HTR-8/SVneo (cell line): ENCODE measurements around the gene EFTUD2.
A peak's percentile ranks its signal among the peaks of the same experiment; 100 is the strongest.
"Not testable (repeated sequence)": the region's sequence is repeated elsewhere in the genome, so short reads cannot be mapped to it uniquely, and the experiment has no call there.

Experiments used
- DNase-seq: peaks from one replicate; pipeline ENCODE4 v3.0.0; 2011; ENCODE audit warnings: low spot score, mixed read lengths; ENCODE audit not compliant: insufficient read length
- FAIRE-seq: peaks from 2 replicates; lab custom pipeline; 2011; peaks lifted over from hg19 to GRCh38; lab: Jason Lieb, UNC

Gene EFTUD2

DNA sequence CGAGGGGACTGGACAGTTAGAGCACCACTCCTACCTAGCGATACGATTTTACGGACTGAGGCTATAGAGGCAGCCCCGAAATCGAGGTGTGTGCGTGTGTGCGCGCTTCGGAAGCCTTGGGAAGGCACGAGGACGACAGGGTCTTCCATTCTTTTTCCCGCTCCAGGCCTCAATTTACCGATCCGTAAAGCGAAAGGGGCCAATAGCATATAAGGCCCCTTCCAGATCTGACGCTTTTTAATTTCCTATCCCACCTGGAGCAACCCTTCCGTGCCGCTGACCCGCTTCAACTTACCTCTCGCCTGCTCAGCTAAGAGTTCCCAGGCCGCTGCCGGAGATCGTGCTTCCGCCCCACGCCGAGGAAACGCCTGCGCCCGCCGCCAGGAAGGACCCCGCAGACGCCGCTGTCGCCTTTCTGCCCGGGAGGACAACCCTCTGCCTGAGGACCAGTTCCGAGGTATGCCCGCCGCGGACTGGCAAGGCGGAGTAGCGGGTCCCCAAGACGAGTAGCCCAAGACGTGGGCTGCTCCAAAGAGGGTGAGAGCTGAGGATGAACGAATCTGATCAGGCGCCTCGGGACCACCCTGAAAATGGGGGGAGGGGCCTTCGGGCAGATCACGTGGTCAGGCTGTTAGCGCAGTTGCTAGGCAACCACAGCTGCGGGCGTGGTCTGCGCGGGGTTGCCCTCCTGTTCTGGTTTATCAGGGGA is at the start of gene EFTUD2:
Gene EFTUD2, minus strand, starts transcription at position 372 of the 709 bp plus-strand sequence. CDS start 4,924 bp downstream, outside the sequence.
- peak; percentile 97 for DNase-seq
- peak; percentile 99 for FAIRE-seq

DNA sequence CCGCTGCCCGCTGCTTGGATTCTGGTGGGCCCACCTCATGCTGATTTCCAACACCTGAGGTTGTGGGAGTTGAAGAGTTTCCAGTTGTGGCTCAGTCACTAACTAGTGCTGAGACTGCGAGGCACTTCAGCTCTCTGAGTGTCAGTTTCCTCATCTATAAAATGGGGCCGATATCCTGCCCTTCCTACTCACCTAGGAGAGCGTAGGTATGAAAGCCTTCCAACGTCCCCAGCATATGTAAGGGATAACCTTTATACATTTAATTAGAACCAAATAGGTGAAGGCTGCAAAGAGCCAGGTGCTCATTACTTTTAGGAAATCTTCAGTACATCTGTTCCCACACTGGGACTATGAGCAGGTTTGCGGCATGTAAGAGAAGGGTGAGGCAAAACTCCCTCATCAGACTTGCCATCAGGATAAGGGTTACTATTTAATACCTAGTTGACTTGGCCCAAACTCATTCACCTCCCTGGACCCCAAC is 49.1 kb upstream of the EFTUD2 start:
- FAIRE-seq, result no peak
- DNase-seq, result no peak

DNA sequence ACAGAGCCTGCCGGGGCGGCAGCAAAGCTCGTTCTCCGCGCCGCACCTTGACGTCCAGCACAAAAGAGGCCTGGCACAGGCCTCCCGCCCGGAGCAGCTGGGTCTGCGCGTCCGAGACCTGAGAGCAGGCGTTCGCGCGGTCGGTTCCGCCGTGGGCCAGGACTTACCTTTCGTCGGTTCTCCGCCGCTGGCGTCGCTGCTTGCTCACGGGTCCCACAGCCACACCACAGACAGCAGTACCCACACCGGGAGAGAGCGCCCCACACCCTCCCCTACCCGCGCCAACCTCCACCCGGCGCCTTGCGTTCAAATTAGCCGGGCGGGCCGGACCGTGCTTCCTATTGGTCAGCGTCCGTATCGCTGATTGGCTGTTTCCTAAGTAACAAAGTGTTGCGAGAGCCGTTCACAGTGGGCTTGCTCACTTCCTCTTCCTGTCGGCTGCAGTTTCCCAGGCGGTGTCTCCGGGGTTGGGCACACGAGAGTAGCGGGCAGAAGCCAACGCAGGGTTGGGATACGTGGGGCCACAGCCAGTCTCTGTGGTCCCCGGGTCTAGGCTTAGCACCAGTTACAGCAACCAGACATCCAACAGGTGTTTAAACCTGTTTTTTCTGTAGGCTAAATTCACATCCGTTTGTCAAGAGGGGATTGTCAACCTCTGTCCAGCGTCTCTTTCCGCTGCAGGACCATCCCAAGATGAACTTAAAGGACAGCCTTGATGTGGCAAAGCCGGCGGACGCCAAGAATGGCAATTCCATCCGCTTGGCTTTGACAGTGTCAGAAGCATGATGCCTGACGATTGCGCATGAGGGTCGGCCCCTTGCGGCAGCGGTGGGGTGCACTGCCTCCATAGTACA is 48.4 kb upstream of the EFTUD2 start, which contains the start of gene KIF18B:
Gene KIF18B, minus strand, starts transcription at position 313 of the 854 bp plus-strand sequence. CDS start 11,429 bp downstream, outside the sequence.
- peak; percentile 100 for DNase-seq
- FAIRE-seq, result peak; percentile 95

DNA sequence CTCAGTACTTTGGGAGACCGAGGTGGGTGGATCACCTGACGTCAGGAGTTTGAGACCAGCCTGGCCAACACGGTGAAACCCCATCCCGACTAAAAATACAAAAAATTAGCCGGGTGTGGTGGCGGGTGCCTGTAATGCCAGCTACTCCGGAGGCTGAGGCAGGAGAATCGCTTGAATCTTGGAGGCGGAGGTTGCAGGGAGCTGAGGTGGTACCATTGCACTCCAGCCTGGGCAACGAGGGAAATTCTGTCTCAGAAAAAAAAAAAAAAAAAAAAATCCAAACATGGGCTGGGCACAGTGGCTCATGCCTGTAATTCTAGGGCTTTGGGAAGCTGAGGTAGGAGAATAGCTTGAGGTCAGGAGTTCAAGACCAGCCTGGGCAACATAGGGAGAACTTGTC is 46.4 kb upstream of the EFTUD2 start:
- FAIRE-seq, DNase-seq: not testable (repeated sequence)

GRCh38 chr17:44942456-44942855 is 43.2 kb upstream of the EFTUD2 start:
- FAIRE-seq (no peak), DNase-seq (no peak)

DNA sequence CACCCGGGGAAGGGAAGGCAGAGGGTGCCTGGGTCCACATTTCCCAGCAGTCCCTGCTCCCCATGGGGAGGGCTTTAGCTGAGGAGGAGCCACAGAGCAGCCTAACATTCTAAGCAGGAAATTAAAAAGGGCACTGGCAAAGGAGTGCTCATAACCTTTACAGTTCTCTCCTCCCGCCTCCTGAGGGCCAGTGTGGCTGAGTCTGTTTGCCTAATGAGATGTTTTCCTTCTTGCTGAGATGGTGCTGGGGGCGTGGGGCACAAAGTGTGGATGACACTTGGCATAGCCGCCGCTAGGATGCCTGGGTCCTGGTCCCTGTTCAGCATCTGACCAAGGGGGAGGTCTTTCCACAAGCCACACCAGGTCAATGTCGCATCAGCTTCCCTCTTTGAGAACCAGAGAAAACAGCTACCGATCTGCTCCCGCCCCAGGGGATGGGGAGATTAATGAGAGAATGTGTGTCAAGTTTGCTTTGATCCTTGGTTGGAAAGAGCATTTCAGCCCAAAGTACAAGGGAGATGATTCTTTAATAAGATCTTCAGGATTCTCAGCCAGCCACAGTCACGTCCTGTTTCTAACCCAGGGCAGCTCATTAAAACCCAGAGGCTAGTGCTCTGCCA is 42.6 kb upstream of the EFTUD2 start:
- DNase-seq (no peak), FAIRE-seq (peak; percentile 72)

DNA sequence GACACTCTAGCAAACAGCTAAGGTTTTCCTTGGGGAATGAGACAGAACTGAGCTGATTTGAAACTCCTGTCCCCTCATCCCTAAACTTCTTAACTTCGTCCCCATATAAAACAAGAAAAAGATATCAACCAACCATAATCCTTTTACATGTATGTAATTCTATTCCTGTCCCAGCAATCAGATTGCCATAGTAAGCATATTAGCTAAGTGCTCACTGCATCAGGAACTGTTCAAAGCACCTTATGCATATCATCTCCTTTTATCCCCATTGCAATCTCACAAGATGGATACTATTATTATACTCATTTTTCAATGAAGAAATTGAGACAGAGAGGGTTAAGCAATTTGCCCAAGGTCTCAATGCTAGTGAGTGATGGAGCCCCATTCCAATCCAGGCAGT is 41.5 kb upstream of the EFTUD2 start:
- DNase-seq (no peak), FAIRE-seq (no peak)

GRCh38 chr17:44940317-44940716 is 41.1 kb upstream of the EFTUD2 start:
- DNase-seq (peak; percentile 56), FAIRE-seq (peak; percentile 60)

- DNase-seq, result no peak
- FAIRE-seq, result no peak
Measured at GRCh38 chr17:44935116-44935515, 35.9 kb upstream of the EFTUD2 start.

GRCh38 chr17:44934745-44935105 is 35.5 kb upstream of the EFTUD2 start:
- FAIRE-seq (no peak), DNase-seq (no peak)

DNA sequence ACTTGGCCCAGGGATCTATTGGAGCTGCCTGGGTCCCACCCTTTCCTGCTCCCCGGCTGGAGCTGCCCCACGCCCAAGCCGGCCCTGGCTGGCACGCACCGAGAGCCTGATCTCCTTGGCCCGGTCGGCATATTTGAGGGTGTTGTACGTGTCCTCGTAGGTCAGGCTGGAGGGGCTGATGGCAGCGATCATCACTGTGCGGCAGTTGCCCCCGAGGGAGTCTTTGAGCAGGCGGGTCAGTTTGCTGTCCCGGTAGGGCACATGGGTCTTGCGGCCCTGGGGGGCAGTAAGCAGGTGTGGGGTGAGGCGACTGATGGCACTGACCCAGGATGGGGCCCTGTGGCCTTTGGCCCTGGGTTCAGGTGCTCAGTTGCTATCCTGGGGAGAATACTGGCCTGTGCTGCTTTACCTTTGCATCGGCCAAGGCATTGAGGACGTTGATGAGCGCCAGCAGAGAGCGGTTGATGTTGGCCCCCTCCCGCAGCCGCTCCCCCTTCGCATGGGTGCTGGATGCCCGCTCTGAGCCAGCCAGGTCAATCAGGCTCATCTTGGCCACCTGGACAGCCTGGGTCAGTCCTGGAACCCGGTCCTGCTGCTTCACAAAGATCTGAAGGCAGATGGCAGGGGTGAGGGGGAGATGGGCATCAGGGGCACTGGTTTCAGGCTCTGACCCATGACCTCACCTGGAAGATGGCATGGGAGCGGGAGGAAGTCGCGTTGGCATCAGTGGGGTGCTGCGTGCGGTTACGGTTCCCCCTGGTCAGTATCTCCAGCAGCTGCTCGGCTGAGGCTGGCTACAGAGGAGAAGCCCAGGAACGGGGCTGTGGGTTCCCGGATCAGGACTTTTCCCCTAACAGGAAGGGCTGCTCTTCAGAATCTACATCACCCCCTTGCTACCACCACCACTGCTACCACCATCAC is 34.8 kb upstream of the EFTUD2 start:
- peak; percentile 58 for FAIRE-seq
- DNase-seq, result no peak

DNA sequence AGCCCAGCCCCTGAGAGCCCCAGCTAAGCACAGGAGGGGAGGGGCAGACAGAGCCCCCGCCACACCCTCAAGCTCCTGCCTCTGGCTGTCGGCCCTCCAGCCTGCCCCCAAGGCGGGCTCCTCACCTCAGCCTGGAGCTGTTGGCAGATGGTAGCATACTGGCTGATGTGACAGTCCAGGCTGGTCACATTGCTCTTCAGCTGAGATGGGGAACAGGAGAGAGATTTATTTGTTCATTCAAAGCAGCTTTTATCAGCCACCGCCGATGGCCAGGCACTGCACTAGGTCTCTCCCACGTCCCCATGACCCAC is 33.5 kb upstream of the EFTUD2 start:
- FAIRE-seq (peak; percentile 28), DNase-seq (no peak)

GRCh38 chr17:44932096-44932786 is 33.0 kb upstream of the EFTUD2 start:
- DNase-seq (no peak), FAIRE-seq (no peak)

- FAIRE-seq (peak; percentile 79), DNase-seq (no peak)
Measured at GRCh38 chr17:44931376-44931775, 32.1 kb upstream of the EFTUD2 start.

DNA sequence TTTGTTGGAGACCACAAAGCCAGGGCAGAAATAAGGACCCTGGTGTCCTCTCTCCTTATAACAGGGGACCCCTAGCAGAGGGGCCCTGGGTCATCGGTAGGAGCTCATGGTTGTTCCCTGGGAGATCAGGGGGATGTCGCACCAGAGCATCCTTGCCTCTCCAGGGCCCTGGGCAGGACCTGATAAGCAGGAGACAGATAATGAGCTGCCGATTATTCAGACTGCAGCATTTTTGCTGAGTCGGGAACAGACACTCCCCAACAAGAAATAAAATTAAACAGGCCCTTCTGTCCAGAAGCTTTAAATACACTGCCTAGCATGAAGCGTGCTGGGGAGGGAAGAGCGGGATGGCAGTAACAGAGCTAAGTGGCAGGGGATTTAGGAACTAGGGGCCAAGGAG is 31.4 kb upstream of the EFTUD2 start:
- DNase-seq (no peak), FAIRE-seq (no peak)

GRCh38 chr17:44928950-44929720 is 29.9 kb upstream of the EFTUD2 start:
- FAIRE-seq, result peak; percentile 72
- DNase-seq, result no peak

GRCh38 chr17:44928136-44928535 is 28.9 kb upstream of the EFTUD2 start:
- DNase-seq (no peak), FAIRE-seq (no peak)

DNA sequence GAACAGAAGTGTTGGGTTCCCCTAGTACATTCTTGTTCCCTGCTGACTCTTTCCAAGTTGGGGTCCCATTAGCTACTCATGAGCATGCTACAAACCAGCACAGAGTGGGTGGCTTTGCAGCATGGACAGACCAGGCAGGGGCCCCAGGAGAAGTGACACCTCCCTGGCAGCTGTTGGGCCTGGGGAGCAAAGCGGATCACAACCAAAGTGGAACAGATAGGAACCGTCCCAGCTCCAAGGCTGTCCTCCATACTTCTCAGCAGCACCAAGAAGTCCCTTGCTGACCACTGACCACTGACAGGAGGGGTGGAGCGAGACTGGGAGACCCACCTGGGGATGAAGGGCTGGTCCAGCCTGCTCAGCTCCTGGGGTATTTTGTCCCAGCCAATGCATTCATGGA is 28.5 kb upstream of the EFTUD2 start:
- no peak for DNase-seq
- FAIRE-seq, result no peak
